GM23338 (cell line): ENCODE results near the gene SRR. TPM values are rescaled to one million over a fixed set of nuclear protein-coding genes. Genes with fewer than 3 reads are reported as not detected.

Experiments
- ATAC-seq: fragments of 200-7000 bp; cut with Tn5 transposase; 3 replicates; pipeline ENCODE4 v1.9.1; 2020
- DNase-seq: peaks from one replicate; pipeline ENCODE4 v3.0.0-alpha.2; 2015; ENCODE audit warnings: low spot score
- H2AFZ ChIP-seq: fragments of 200-600 bp; sonication (generic); 2 replicates; pipeline ENCODE4 v1.8.0; 2016; ENCODE audit warnings: antibody characterized with exemption, mild to moderate bottlenecking, moderate library complexity
- H3F3A ChIP-seq: fragments of 200-600 bp; sonication (generic); replicated peaks from 2 replicates; pipeline ENCODE4 v1.8.0; 2017; ENCODE audit warnings: antibody characterized with exemption, mixed run types, low read depth
- H3K27ac ChIP-seq: fragments of 200-600 bp; sonication (generic); 2 replicates; pipeline ENCODE4 v1.6.1; 2016; ENCODE audit warnings: low read depth
- H3K27me3 ChIP-seq: fragments of 200-600 bp; sonication (generic); 2 replicates; pipeline ENCODE4 v1.8.0; 2016; ENCODE audit warnings: mild to moderate bottlenecking, mixed run types, moderate library complexity; ENCODE audit not compliant: insufficient read depth
- H3K36me3 ChIP-seq: fragments of 200-600 bp; sonication (generic); 2 replicates; pipeline ENCODE4 v1.8.0; 2016; ENCODE audit warnings: mild to moderate bottlenecking; ENCODE audit not compliant: insufficient read depth
- H3K4me1 ChIP-seq: fragments of 200-600 bp; sonication (generic); 2 replicates; pipeline ENCODE4 v1.8.0; 2016; ENCODE audit warnings: mild to moderate bottlenecking, moderate library complexity; ENCODE audit not compliant: insufficient read depth
- H3K4me2 ChIP-seq: fragments of 200-600 bp; sonication (generic); 2 replicates; pipeline ENCODE4 v1.7.1; 2017; ENCODE audit warnings: mixed run types
- H3K4me3 ChIP-seq: fragments of 200-600 bp; sonication (generic); 2 replicates; pipeline ENCODE4 v1.6.1; 2016; ENCODE audit warnings: mixed run types
- H3K79me2 ChIP-seq: fragments of 200-600 bp; sonication (generic); replicated peaks from 2 replicates; pipeline ENCODE4 v1.8.0; 2017; ENCODE audit warnings: mild to moderate bottlenecking; ENCODE audit not compliant: insufficient read depth
- H3K9me2 ChIP-seq: fragments of 200-600 bp; sonication (generic); 2 replicates; pipeline ENCODE4 v1.8.0; 2017; ENCODE audit not compliant: insufficient read depth
- H4K20me1 ChIP-seq: fragments of 200-600 bp; sonication (generic); replicated peaks from 2 replicates; pipeline ENCODE4 v1.8.0; 2017; ENCODE audit warnings: mild to moderate bottlenecking; ENCODE audit not compliant: insufficient read depth
- H3K27ac Mint-ChIP-seq: 2 replicates; pipeline ENCODE4 v1.8.0; 2020; ENCODE audit warnings: inconsistent platforms, mild to moderate bottlenecking, moderate library complexity, mixed read lengths
- H3K27me3 Mint-ChIP-seq: 3 replicates; pipeline ENCODE4 v1.8.0; 2022; ENCODE audit warnings: low read depth, mild to moderate bottlenecking, moderate library complexity, mixed read lengths, inconsistent platforms; ENCODE audit not compliant: insufficient read depth, poor library complexity
- H3K36me3 Mint-ChIP-seq: 3 replicates; pipeline ENCODE4 v1.8.0; 2021; ENCODE audit warnings: low read depth, mild to moderate bottlenecking, inconsistent platforms, moderate library complexity, mixed read lengths
- H3K4me1 Mint-ChIP-seq: 3 replicates; pipeline ENCODE4 v1.8.0; 2020; ENCODE audit warnings: mild to moderate bottlenecking, inconsistent platforms, mixed read lengths
- H3K4me3 Mint-ChIP-seq: 3 replicates; pipeline ENCODE4 v1.8.0; 2021; ENCODE audit warnings: moderate library complexity, mild to moderate bottlenecking, inconsistent platforms, mixed read lengths
- H3K9me3 Mint-ChIP-seq: 3 replicates; pipeline ENCODE4 v1.8.0; 2020; ENCODE audit warnings: moderate library complexity, mild to moderate bottlenecking, inconsistent platforms, mixed read lengths
- CREB1 ChIP-seq: fragments of 250-450 bp; sonication (Bioruptor Pico); IDR thresholded peaks from 2 replicates; pipeline ENCODE4 v1.5.0; 2020; ENCODE audit warnings: low read depth, mild to moderate bottlenecking, moderate library complexity
- CTCF ChIP-seq, 2 experiments: fragments of 200-600 bp in 1 of 2; sonication (generic) in 1 of 2; conservative IDR thresholded peaks; 2 replicates each; pipeline versions ENCODE4 v1.5.1 to v1.6.1; 2016 to 2017; ENCODE audit warnings: antibody characterized with exemption in 2 of 2, low read depth in 2 of 2, mild to moderate bottlenecking in 2 of 2, moderate library complexity in 1 of 2
- ETS1 ChIP-seq: IDR thresholded peaks from 2 replicates; pipeline ENCODE4 v1.6.1; 2016; ENCODE audit warnings: antibody characterized with exemption
- NANOG ChIP-seq: IDR thresholded peaks from 2 replicates; pipeline ENCODE4 v1.6.1; 2016; ENCODE audit warnings: antibody characterized with exemption, borderline replicate concordance
- POLR2AphosphoS5 ChIP-seq: IDR thresholded peaks from 2 replicates; pipeline ENCODE4 v1.6.1; 2016; ENCODE audit warnings: antibody characterized with exemption, low read depth
- REST ChIP-seq: IDR thresholded peaks from one replicate; pipeline ENCODE4 v1.6.1; 2018; ENCODE audit warnings: antibody characterized with exemption; ENCODE audit not compliant: unreplicated experiment
- STAT1 ChIP-seq: IDR thresholded peaks from one replicate; pipeline ENCODE4 v1.6.1; 2016; ENCODE audit warnings: antibody characterized with exemption; ENCODE audit not compliant: unreplicated experiment
- ZNF114 ChIP-seq: fragments of 250-450 bp; sonication (Bioruptor Pico); IDR thresholded peaks from 2 replicates; pipeline ENCODE4 v1.5.0; 2020; ENCODE audit warnings: mild to moderate bottlenecking, moderate library complexity
- ZNF331 ChIP-seq: fragments of 250-450 bp; sonication (Bioruptor Pico); IDR thresholded peaks from 2 replicates; pipeline ENCODE4 v1.5.0; 2020; ENCODE audit warnings: low read depth, mild to moderate bottlenecking, moderate library complexity
- ZNF462 ChIP-seq: fragments of 250-450 bp; sonication (Bioruptor Pico); IDR thresholded peaks from 2 replicates; pipeline ENCODE4 v1.5.0; 2020; ENCODE audit warnings: mild to moderate bottlenecking, moderate library complexity
- polyA plus RNA-seq: library from polyadenylated mRNA; unstranded; fragments of >200 nt; fragmentation: Nextera tagmentation; extraction: Ambion mirVana; gene quantifications from 2 replicates; pipeline ENCODE4 v1.2.1, GENCODE V29; 2016
- total RNA-seq: library from RNA; depleted of rRNA; stranded (reverse); fragments of >200 nt; shearing (Covaris generic); gene quantifications from 2 replicates; pipeline ENCODE4 v1.2.3, GENCODE V29; 2014

The SRR gene
- total and polyA plus RNA-seq, 2 experiments from 2014 or later: 2.8 to 5.4 TPM

- TF ChIP-seq CTCF (conservative IDR thresholded peaks at IDR 0.05; ENCODE audit: low read depth in 2 of 2): no peak
- TF ChIP-seq STAT1: no peak
- no peak for TF ChIP-seq ZNF462 (CRISPR knock-in tag)
- TF ChIP-seq CREB1 (CRISPR knock-in tag): no peak
Measured at GRCh38 chr17:2319051-2319450, 15.3 kb downstream of the SRR start (continued).

GRCh38 chr17:2321399-2321798 is 17.6 kb downstream of the SRR start:
- no peak for DNase-seq
- Mint-ChIP-seq H3K9me3 (no peaks in the 10 kb centered on the region; the same call in 2 of the 3 replicates), H3K27ac (no peak overlapping the region), H3K4me1 (no peaks in the 10 kb centered on the region), H3K36me3 (peaks cover 50% of the 10 kb centered on the region), H3K27me3 (peaks cover 8% of the 10 kb centered on the region), H3K4me3 (no peak overlapping the region)
- ATAC-seq: no peak
- no peak overlapping the region for H3K4me2 ChIP-seq
- H3K4me1 ChIP-seq: no peaks in the 10 kb centered on the region
- no peaks in the 10 kb centered on the region for H3K9me2 ChIP-seq
- H3K36me3 ChIP-seq: peaks cover 37% of the 10 kb centered on the region
- H3K79me2 ChIP-seq: no peaks in the 10 kb centered on the region; the same call in 1 of the 2 replicates
- no peak overlapping the region for H3K27ac ChIP-seq
- H3F3A ChIP-seq: peaks cover 34% of the 10 kb centered on the region
- H4K20me1 ChIP-seq: peaks cover 25% of the 10 kb centered on the region
- no peak overlapping the region for H3K4me3 ChIP-seq
- no peaks in the 10 kb centered on the region for H3K27me3 ChIP-seq
- no peak overlapping the region for H2AFZ ChIP-seq
- TF ChIP-seq POLR2AphosphoS5: no peak
- TF ChIP-seq STAT1: no peak
- TF ChIP-seq NANOG: no peak
- TF ChIP-seq ETS1: no peak
- no peak for TF ChIP-seq ZNF331 (CRISPR knock-in tag)
- TF ChIP-seq REST: no peak
- TF ChIP-seq CTCF (conservative IDR thresholded peaks at IDR 0.05; ENCODE audit: low read depth in 2 of 2): no peak
- TF ChIP-seq ZNF114 (CRISPR knock-in tag): no peak
